Endodermal cell (in vitro differentiated cells): ENCODE results near the gene TNKS1BP1. TPM values are rescaled to one million over a fixed set of nuclear protein-coding genes. Genes with fewer than 3 reads are reported as not detected.

Experiments used
- DNase-seq: peaks from one replicate; pipeline ENCODE4 v3.0.0-alpha.2; 2017
- H3K27ac ChIP-seq: 2 replicates; pipeline ENCODE4 v1.5.1; 2013; ENCODE audit warnings: mild to moderate bottlenecking, low read depth, low read length, moderate library complexity
- H3K27me3 ChIP-seq: 2 replicates; pipeline ENCODE4 v1.6.1; 2013; ENCODE audit warnings: mild to moderate bottlenecking, low read length, moderate library complexity; ENCODE audit not compliant: insufficient read depth, control insufficient read depth, poor library complexity, severe bottlenecking
- H3K36me3 ChIP-seq: 2 replicates; pipeline ENCODE4 v1.7.0; 2013; ENCODE audit warnings: mild to moderate bottlenecking, low read length, moderate library complexity; ENCODE audit not compliant: control insufficient read depth, insufficient read depth
- H3K4me1 ChIP-seq: one replicate; pipeline ENCODE4 v1.7.0; 2013; ENCODE audit warnings: low read length; ENCODE audit not compliant: control insufficient read depth, insufficient read depth
- H3K4me3 ChIP-seq: 2 replicates; pipeline ENCODE4 v1.5.1; 2013; ENCODE audit warnings: mild to moderate bottlenecking, low read length, moderate library complexity
- H3K9ac ChIP-seq: 2 replicates; pipeline ENCODE4 v1.6.1; 2013; ENCODE audit warnings: mild to moderate bottlenecking, low read length, moderate library complexity; ENCODE audit not compliant: poor library complexity, severe bottlenecking; ENCODE audit errors: extremely low read depth
- H3K9me3 ChIP-seq: 2 replicates; pipeline ENCODE4 v1.6.1; 2013; ENCODE audit warnings: mild to moderate bottlenecking, low read length, moderate library complexity; ENCODE audit not compliant: control insufficient read depth
- H3K27ac Mint-ChIP-seq: 2 replicates; pipeline ENCODE4 v1.8.0; 2020; ENCODE audit warnings: mixed read lengths
- H3K27me3 Mint-ChIP-seq: 2 replicates; pipeline ENCODE4 v1.8.0; 2021; ENCODE audit warnings: mild to moderate bottlenecking, mixed read lengths; ENCODE audit not compliant: insufficient read depth
- H3K36me3 Mint-ChIP-seq: 2 replicates; pipeline ENCODE4 v1.8.0; 2020; ENCODE audit warnings: low read depth, mixed read lengths
- H3K4me1 Mint-ChIP-seq: 2 replicates; pipeline ENCODE4 v1.8.0; 2020; ENCODE audit warnings: mixed read lengths
- H3K4me3 Mint-ChIP-seq: 2 replicates; pipeline ENCODE4 v1.8.0; 2020; ENCODE audit warnings: mild to moderate bottlenecking, moderate library complexity, mixed read lengths
- H3K9me3 Mint-ChIP-seq: 2 replicates; pipeline ENCODE4 v1.8.0; 2020; ENCODE audit warnings: mild to moderate bottlenecking, mixed read lengths
- CTCF ChIP-seq: fragments of 200-600 bp; sonication (generic); conservative IDR thresholded peaks from 2 replicates; pipeline ENCODE4 v1.5.0; 2021; ENCODE audit warnings: antibody characterized with exemption, mild to moderate bottlenecking
- WGBS, 2 experiments: methylation state at CpG; one replicate each; pipeline versions ENCODE4 v1.1.5 to v1.1.7; 2013; ENCODE audit warnings: missing lambda C conversion rate in 2 of 2, mixed read lengths in 1 of 2; ENCODE audit not compliant: insufficient coverage in 1 of 2, insufficient read length in 1 of 2; 5-methylcytosine and 5-hydroxymethylcytosine counted together
- total RNA-seq, 2 donors: library from RNA; stranded (reverse); fragmentation: NEBNext Ultra II Directional in 1 of 2; extraction: Animal tissue kit (Norgen Biotek cat#: 25700) in 1 of 2; gene quantifications; 2 replicates in 1 of 2; 3 replicates in 1 of 2; pipeline ENCODE4 v1.2.1, GENCODE V29; 2021

TNKS1BP1 gene
- total RNA-seq, 2 donors from 2014 or later, result 60.4 to 73.8 TPM

- H3K4me3 ChIP-seq, result no peak overlapping the region
- no peak for DNase-seq
- H3K27me3 ChIP-seq, result no peaks in the 10 kb centered on the region
- Mint-ChIP-seq H3K36me3 (no peaks in the 10 kb centered on the region), H3K27ac (no peak overlapping the region), H3K9me3 (no peaks in the 10 kb centered on the region), H3K27me3 (peaks cover 16% of the 10 kb centered on the region), H3K4me1 (peaks cover 37% of the 10 kb centered on the region), H3K4me3 (no peak overlapping the region)
- WGBS, 2 experiments, result 93 to 94% methylated on average over 2 to 3 of the region's 3 CpGs
- no peak for TF ChIP-seq CTCF
- H3K27ac ChIP-seq, result no peak overlapping the region
- H3K36me3 ChIP-seq, result no peaks in the 10 kb centered on the region
- no peaks in the 10 kb centered on the region for H3K9me3 ChIP-seq
- H3K9ac ChIP-seq, result no peak overlapping the region
- peaks cover 10% of the 10 kb centered on the region for H3K4me1 ChIP-seq
Measured at GRCh38 chr11:57357310-57357709, 32.6 kb upstream of the TNKS1BP1 start.

- Mint-ChIP-seq H3K9me3 (peaks cover 3% of the 10 kb centered on the region), H3K4me3 (no peak overlapping the region), H3K27me3 (peaks cover 14% of the 10 kb centered on the region), H3K36me3 (no peaks in the 10 kb centered on the region), H3K4me1 (peaks cover 37% of the 10 kb centered on the region), H3K27ac (no peak overlapping the region)
- WGBS, 2 experiments, result 87 to 90% methylated on average over 9 of the region's 9 CpGs
- H3K27me3 ChIP-seq, result no peaks in the 10 kb centered on the region
- no peak for TF ChIP-seq CTCF
- no peak overlapping the region for H3K27ac ChIP-seq
- no peaks in the 10 kb centered on the region for H3K36me3 ChIP-seq
- no peaks in the 10 kb centered on the region for H3K9me3 ChIP-seq
- H3K4me1 ChIP-seq, result peaks cover 10% of the 10 kb centered on the region
- no peak overlapping the region for H3K9ac ChIP-seq
- no peak overlapping the region for H3K4me3 ChIP-seq
- DNase-seq, result no peak
Measured at GRCh38 chr11:57356268-57356667, 31.5 kb upstream of the TNKS1BP1 start.

GRCh38 chr11:57354699-57355098 lies 29.9 kb upstream of the TNKS1BP1 start:
- 92 to 97% methylated on average over 6 of the region's 6 CpGs for WGBS, 2 experiments
- H3K27me3 Mint-ChIP-seq, result peaks cover 20% of the 10 kb centered on the region
- Histone ChIP-seq H3K4me3 (no peak overlapping the region), H3K36me3 (no peaks in the 10 kb centered on the region), H3K4me1 (peaks cover 5% of the 10 kb centered on the region), H3K27ac (no peak overlapping the region), H3K27me3 (no peaks in the 10 kb centered on the region), H3K9ac (no peak overlapping the region), H3K9me3 (no peaks in the 10 kb centered on the region)
- no peak overlapping the region for H3K4me3 Mint-ChIP-seq
- no peak for DNase-seq
- H3K36me3 Mint-ChIP-seq, result no peaks in the 10 kb centered on the region
- no peak for TF ChIP-seq CTCF
- H3K4me1 Mint-ChIP-seq, result peaks cover 23% of the 10 kb centered on the region
- H3K9me3 Mint-ChIP-seq, result peaks cover 3% of the 10 kb centered on the region
- no peak overlapping the region for H3K27ac Mint-ChIP-seq
